GM18868 (cell line): ENCODE results near the gene MEMO1.

Experiments
- ATAC-seq: cut with Tn5 transposase; IDR thresholded peaks from one replicate; pipeline ENCODE4 v1.9.1; 2021; ENCODE audit warnings: mild to moderate bottlenecking, moderate library complexity; ENCODE audit not compliant: unreplicated experiment

Gene MEMO1

GRCh38 chr2:31832363-31832762 is 178.4 kb downstream of the MEMO1 start:
- ATAC-seq: no peak

- no peak for ATAC-seq
Observed at GRCh38 chr2:31831585-31831984, 179.2 kb downstream of the MEMO1 start.

- no peak for ATAC-seq
Observed at GRCh38 chr2:31828891-31829290, 181.9 kb downstream of the MEMO1 start.

- ATAC-seq: no peak
Observed at GRCh38 chr2:31823558-31823957, 187.2 kb downstream of the MEMO1 start.

- no peak for ATAC-seq
Observed at GRCh38 chr2:31822587-31822986, 188.2 kb downstream of the MEMO1 start.
